Natural killer cell (primary cell): Measurements from ENCODE around the gene NGEF. TPM values are rescaled to one million over a fixed set of nuclear protein-coding genes. Genes with fewer than 3 reads are reported as not detected.

Experiments used
- ATAC-seq, 3 donors: fragments of 150-1000 bp in 2 of 3; fragments of 200-7000 bp in 1 of 3; cut with Tn5 transposase; 1 replicate in 1 of 3; 2 replicates in 2 of 3; pipeline ENCODE4 v1.10.0; 2021; ENCODE audit warnings: mild to moderate bottlenecking in 2 of 3, moderate library complexity in 2 of 3
- DNase-seq, 2 donors: peaks; one replicate each; pipeline versions ENCODE4 v3.0.0 to v3.0.0-alpha.2; 2013 to 2021; ENCODE audit warnings: mixed read lengths in 1 of 2
- H3K27ac ChIP-seq: one replicate; pipeline ENCODE4 v1.5.1; 2013; ENCODE audit warnings: mild to moderate bottlenecking, low read length
- H3K27me3 ChIP-seq: one replicate; pipeline ENCODE4 v1.6.1; 2013; ENCODE audit warnings: low read length; ENCODE audit not compliant: control insufficient read depth, insufficient read depth
- H3K36me3 ChIP-seq: one replicate; pipeline ENCODE4 v1.6.1; 2013; ENCODE audit warnings: low read length; ENCODE audit not compliant: control insufficient read depth, insufficient read depth
- H3K4me1 ChIP-seq: one replicate; pipeline ENCODE4 v1.6.1; 2013; ENCODE audit warnings: low read length; ENCODE audit not compliant: control insufficient read depth, insufficient read depth
- H3K4me3 ChIP-seq: one replicate; pipeline ENCODE4 v1.5.1; 2013; ENCODE audit warnings: low read length
- H3K9me3 ChIP-seq: one replicate; pipeline ENCODE4 v1.6.1; 2013; ENCODE audit warnings: low read length; ENCODE audit not compliant: control insufficient read depth, insufficient read depth
- H3K27ac Mint-ChIP-seq, 2 donors: one replicate each; pipeline ENCODE4 v1.8.0; 2022; ENCODE audit warnings: mild to moderate bottlenecking in 2 of 2, mixed read lengths in 2 of 2, moderate library complexity in 1 of 2
- H3K27me3 Mint-ChIP-seq, 2 donors: one replicate each; pipeline ENCODE4 v1.8.0; 2022; ENCODE audit warnings: low read depth in 2 of 2, mixed read lengths in 2 of 2
- H3K36me3 Mint-ChIP-seq: one replicate; pipeline ENCODE4 v1.8.0; 2022; ENCODE audit warnings: mixed read lengths
- H3K4me1 Mint-ChIP-seq, 2 donors: one replicate each; pipeline ENCODE4 v1.8.0; 2022; ENCODE audit warnings: mixed read lengths in 2 of 2
- H3K4me3 Mint-ChIP-seq: one replicate; pipeline ENCODE4 v1.8.0; 2022; ENCODE audit warnings: mild to moderate bottlenecking, moderate library complexity, mixed read lengths
- H3K9me3 Mint-ChIP-seq, 2 donors: one replicate each; pipeline ENCODE4 v1.8.0; 2022; ENCODE audit warnings: mixed read lengths in 2 of 2
- CTCF ChIP-seq: fragments of 200-600 bp; IDR thresholded peaks from one replicate; pipeline ENCODE4 v1.8.0; 2022; ENCODE audit warnings: antibody characterized with exemption
- WGBS: methylation state at CpG from one replicate; pipeline ENCODE4 v1.1.7; 2013; ENCODE audit warnings: missing lambda C conversion rate; ENCODE audit not compliant: insufficient coverage; 5-methylcytosine and 5-hydroxymethylcytosine counted together
- intact Hi-C: fragments of 100-400 bp; cut with micrococcal nuclease; formaldehyde crosslinking; loops from one replicate; pipeline ENCODE4 v1.14.2; 2022
- total RNA-seq, 4 donors: library from RNA; stranded (reverse); fragments of 120-200 nt in 1 of 4; gene quantifications; one replicate each; pipeline versions ENCODE4 v1.2.3 to v1.2.4, GENCODE V29; 2013 to 2022

NGEF gene
- total RNA-seq, 3 donors from 2014 or later (not counting 1 experiment from before 2014, with no cell fraction given), result not detected

DNA sequence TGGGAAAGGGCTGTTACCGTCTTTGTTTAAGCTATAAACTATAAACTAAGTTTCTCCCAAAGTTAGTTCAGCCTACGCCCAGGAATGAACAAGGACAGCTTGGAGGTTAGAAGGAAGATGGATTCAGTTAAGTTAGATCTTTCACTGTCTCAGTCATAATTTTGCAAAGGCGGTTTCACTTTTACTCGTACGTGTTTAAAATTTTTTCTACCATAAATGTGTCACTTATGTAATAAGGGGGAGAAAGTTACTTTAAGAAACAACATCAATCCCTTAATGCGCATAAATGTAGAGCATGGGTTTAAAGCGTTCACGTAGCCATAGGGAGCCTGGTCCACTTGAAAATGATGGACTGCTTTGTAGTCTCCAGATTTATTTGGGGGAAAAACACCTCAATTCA lies 71.7 kb downstream of the NGEF start:
- H3K36me3 ChIP-seq, result no peaks in the 10 kb centered on the region
- ATAC-seq (no peak), DNase-seq (no peak)
- H3K9me3 ChIP-seq, result no peaks in the 10 kb centered on the region
- H3K27me3 ChIP-seq, result peaks cover 2% of the 10 kb centered on the region
- Mint-ChIP-seq H3K4me3 (no peak overlapping the region), H3K27ac (no peak overlapping the region), H3K9me3 (no peaks in the 10 kb centered on the region), H3K4me1 (no peaks in the 10 kb centered on the region), H3K36me3 (no peaks in the 10 kb centered on the region), H3K27me3 (peaks cover 8 to 13% of the 10 kb centered on the region in 2 donors)
- intact Hi-C loops, result loop anchor here (10.0 kb wide), 1 partner anchor 1683 kb away; no protein-coding TSS in a partner anchor
- TF ChIP-seq CTCF, result no peak
- no peak overlapping the region for H3K4me3 ChIP-seq
- no peak overlapping the region for H3K27ac ChIP-seq
- 60% methylated on average over 1 of the region's 8 CpGs for WGBS
- H3K4me1 ChIP-seq, result no peaks in the 10 kb centered on the region

DNA sequence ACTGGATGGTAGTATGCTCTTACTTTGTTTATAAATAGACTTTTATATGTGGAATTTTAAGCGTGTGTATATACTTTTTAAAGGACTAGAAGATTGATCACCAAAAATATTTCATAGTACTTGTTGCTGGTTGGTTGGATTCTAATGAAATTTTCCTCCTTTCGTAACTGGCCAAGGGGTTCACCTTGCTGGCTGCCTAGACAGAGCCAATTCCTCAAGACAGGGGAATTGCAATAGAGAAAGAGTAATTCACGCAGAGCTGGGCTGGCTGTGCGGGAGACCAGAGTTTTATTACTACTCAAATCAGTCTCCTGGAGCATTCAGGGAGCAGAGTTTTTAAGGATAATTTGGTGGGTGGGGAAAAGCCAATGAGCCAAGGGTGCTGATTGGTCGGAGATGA lies 72.3 kb downstream of the NGEF start:
- no peak overlapping the region for H3K4me3 Mint-ChIP-seq

DNA sequence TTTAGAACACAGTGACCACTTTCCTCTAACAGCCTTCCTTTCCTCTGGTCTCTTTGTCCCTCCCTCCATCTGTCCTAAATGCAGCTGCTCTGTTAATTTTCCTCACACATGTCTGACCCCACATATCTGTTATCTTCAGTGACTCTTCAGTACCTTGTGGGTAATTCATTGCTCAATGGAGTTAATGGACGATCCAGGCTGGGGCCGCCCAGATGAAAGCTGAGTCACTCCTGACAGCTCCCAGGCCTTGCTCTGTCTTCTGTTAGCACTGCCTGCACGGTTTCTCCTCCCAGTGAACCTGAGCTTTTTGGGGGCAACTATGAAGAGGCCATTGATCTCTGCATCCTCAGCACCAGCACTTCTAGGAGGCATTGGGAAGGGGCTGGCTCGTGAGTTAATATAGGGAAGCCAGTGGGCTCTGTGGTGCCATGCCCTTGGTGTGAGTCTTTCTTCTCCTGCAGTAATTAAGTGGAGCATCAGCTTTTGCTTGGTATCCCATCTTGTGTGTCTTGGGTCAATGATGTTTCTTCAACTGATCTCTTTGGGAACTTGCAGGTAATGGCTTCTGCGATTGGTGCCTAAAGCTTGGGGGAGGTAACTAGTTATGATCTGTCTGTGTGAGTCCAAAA lies 75.7 kb downstream of the NGEF start:
- Histone ChIP-seq H3K4me1 (no peaks in the 10 kb centered on the region), H3K4me3 (no peak overlapping the region), H3K27ac (no peak overlapping the region), H3K36me3 (no peaks in the 10 kb centered on the region), H3K27me3 (peaks cover 2% of the 10 kb centered on the region), H3K9me3 (no peaks in the 10 kb centered on the region)
- Mint-ChIP-seq H3K27ac (no peak overlapping the region), H3K9me3 (no peaks in the 10 kb centered on the region), H3K27me3 (peaks cover 13 to 19% of the 10 kb centered on the region in 2 donors), H3K36me3 (no peaks in the 10 kb centered on the region), H3K4me3 (no peak overlapping the region), H3K4me1 (no peaks in the 10 kb centered on the region)
- DNase-seq (no peak), ATAC-seq (no peak)
- WGBS, result 79% methylated on average over 5 of the region's 5 CpGs
- no peak for TF ChIP-seq CTCF
- intact Hi-C loops, result no loop called here

More for the DNA sequence above, 72.3 kb downstream of the NGEF start:
- Mint-ChIP-seq H3K27me3 (peaks cover 8 to 13% of the 10 kb centered on the region in 2 donors), H3K27ac (no peak overlapping the region), H3K36me3 (no peaks in the 10 kb centered on the region), H3K4me1 (no peaks in the 10 kb centered on the region), H3K9me3 (no peaks in the 10 kb centered on the region)
- TF ChIP-seq CTCF, result no peak
- no peak overlapping the region for H3K4me3 ChIP-seq
- no peaks in the 10 kb centered on the region for H3K9me3 ChIP-seq
- no peaks in the 10 kb centered on the region for H3K36me3 ChIP-seq
- DNase-seq (no peak), ATAC-seq (no peak)
- intact Hi-C loops, result loop anchor here (10.0 kb wide), 1 partner anchor 1684 kb away; no protein-coding TSS in a partner anchor
- no peaks in the 10 kb centered on the region for H3K4me1 ChIP-seq
- H3K27ac ChIP-seq, result no peak overlapping the region
- peaks cover 2% of the 10 kb centered on the region for H3K27me3 ChIP-seq
- 97% methylated on average over 4 of the region's 5 CpGs for WGBS

- Mint-ChIP-seq H3K4me3 (no peak overlapping the region), H3K27ac (no peak overlapping the region), H3K36me3 (no peaks in the 10 kb centered on the region), H3K9me3 (no peaks in the 10 kb centered on the region), H3K4me1 (peaks cover 0 to 5% of the 10 kb centered on the region in 2 donors), H3K27me3 (peaks cover 23 to 32% of the 10 kb centered on the region in 2 donors)
- Histone ChIP-seq H3K36me3 (no peaks in the 10 kb centered on the region), H3K27me3 (peaks cover 11% of the 10 kb centered on the region), H3K4me1 (peaks cover 9% of the 10 kb centered on the region), H3K4me3 (no peak overlapping the region), H3K9me3 (no peaks in the 10 kb centered on the region), H3K27ac (no peak overlapping the region)
- intact Hi-C loops, result no loop called here
- no peak for TF ChIP-seq CTCF
- DNase-seq (no peak), ATAC-seq (no peak)
- 87% methylated on average over 4 of the region's 4 CpGs for WGBS
These were observed 81.4 kb downstream of the NGEF start for GRCh38 chr2:232931636-232932035.
